CD4-positive, alpha-beta memory T cell (primary cell): ENCODE measurements around the gene PGLYRP4. TPM values are rescaled to one million over a fixed set of nuclear protein-coding genes. Genes with fewer than 3 reads are reported as not detected.

ENCODE experiments used
- CTCF ChIA-PET: fragments of 350-600 bp; sonication (Branson Sonifier 250); formaldehyde crosslinking; loops from one replicate; lab custom pipeline; 2021; ENCODE audit warnings: inconsistent platforms; ENCODE audit not compliant: partially characterized antibody; lab: Charles Lee
- POLR2A ChIA-PET: fragments of 350-600 bp; sonication (Branson Sonifier 250); formaldehyde crosslinking; loops from one replicate; lab custom pipeline; 2021; ENCODE audit not compliant: partially characterized antibody; lab: Charles Lee
- DNase-seq, 5 donors: peaks; one replicate each; pipeline versions ENCODE4 v3.0.0 to v3.0.0-alpha.2; 2020 to 2022; ENCODE audit warnings: mixed read lengths in 1 of 5
- H3K27ac ChIP-seq: one replicate; pipeline ENCODE4 v1.7.0; 2013; ENCODE audit warnings: low read depth, low read length
- H3K27me3 ChIP-seq: 2 replicates; pipeline ENCODE4 v1.7.0; 2013; ENCODE audit warnings: mild to moderate bottlenecking, low read length, moderate library complexity; ENCODE audit not compliant: insufficient read depth
- H3K36me3 ChIP-seq: 2 replicates; pipeline ENCODE4 v1.7.0; 2013; ENCODE audit warnings: mild to moderate bottlenecking, low read length, moderate library complexity; ENCODE audit not compliant: insufficient read depth
- H3K4me1 ChIP-seq: 2 replicates; pipeline ENCODE4 v1.7.0; 2013; ENCODE audit warnings: mild to moderate bottlenecking, low read length, moderate library complexity; ENCODE audit not compliant: insufficient read depth
- H3K4me3 ChIP-seq, 2 donors: one replicate each; pipeline ENCODE4 v1.7.0; 2013; ENCODE audit warnings: low read length in 2 of 2, mild to moderate bottlenecking in 1 of 2
- H3K9me3 ChIP-seq, 2 donors: one replicate each; pipeline ENCODE4 v1.7.0; 2013; ENCODE audit warnings: low read length in 2 of 2, control low read depth in 1 of 2; ENCODE audit not compliant: control insufficient read depth in 1 of 2
- H3K27ac Mint-ChIP-seq, 7 donors: one replicate each; pipeline ENCODE4 v1.8.0; 2020 to 2021; ENCODE audit warnings: mixed read lengths in 7 of 7, mild to moderate bottlenecking in 6 of 7, inconsistent platforms in 3 of 7, moderate library complexity in 3 of 7
- H3K27me3 Mint-ChIP-seq, 2 donors: one replicate each; pipeline ENCODE4 v1.8.0; 2020 to 2021; ENCODE audit warnings: mixed read lengths in 2 of 2
- H3K36me3 Mint-ChIP-seq, 2 donors: one replicate each; pipeline ENCODE4 v1.8.0; 2020 to 2021; ENCODE audit warnings: mixed read lengths in 2 of 2, inconsistent platforms in 1 of 2, mild to moderate bottlenecking in 1 of 2
- H3K4me1 Mint-ChIP-seq, 4 donors: one replicate each; pipeline ENCODE4 v1.8.0; 2020 to 2021; ENCODE audit warnings: mixed read lengths in 4 of 4, mild to moderate bottlenecking in 1 of 4
- H3K4me3 Mint-ChIP-seq, 8 donors: one replicate each; pipeline ENCODE4 v1.8.0; 2020 to 2021; ENCODE audit warnings: mixed read lengths in 8 of 8, mild to moderate bottlenecking in 7 of 8, moderate library complexity in 6 of 8, inconsistent platforms in 3 of 8
- H3K9me3 Mint-ChIP-seq, 8 donors: one replicate each; pipeline ENCODE4 v1.8.0; 2020 to 2021; ENCODE audit warnings: mixed read lengths in 8 of 8, mild to moderate bottlenecking in 5 of 8, inconsistent platforms in 3 of 8, moderate library complexity in 1 of 8
- intact Hi-C: fragments of 100-400 bp; cut with micrococcal nuclease; formaldehyde crosslinking; loops from one replicate; pipeline ENCODE4 v1.15.1; 2023
- polyA plus RNA-seq, 2 donors: library from polyadenylated mRNA; unstranded; fragments of 300-500 nt; fragmentation: Illumina TruSeq; gene quantifications; one replicate each; pipeline ENCODE4 v1.2.3, GENCODE V29; 2021
- total RNA-seq, 2 experiments: library from RNA; stranded (reverse); gene quantifications; one replicate each; pipeline ENCODE4 v1.2.3, GENCODE V29; 2021

Gene PGLYRP4
- total and polyA plus RNA-seq, 4 experiments from 2014 or later, result not detected

DNA sequence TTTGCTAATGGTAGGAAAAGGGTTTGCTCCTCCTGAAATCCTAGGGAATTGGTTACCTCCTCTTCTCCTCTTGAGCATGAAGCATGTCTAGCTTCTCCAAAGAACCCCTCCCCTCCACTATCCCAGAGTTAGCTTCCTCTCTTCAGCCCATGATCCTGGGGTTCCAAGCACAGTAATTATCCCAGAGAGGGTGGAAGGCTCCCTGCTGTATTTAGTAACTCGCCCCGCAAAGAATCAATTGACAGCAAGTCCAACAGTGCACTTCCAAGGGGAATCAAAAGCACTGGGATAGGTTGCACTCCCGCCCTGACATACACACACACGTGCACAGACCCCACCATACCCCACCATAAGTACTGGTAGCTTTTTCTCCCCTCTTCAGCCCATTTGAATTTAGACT, 39.1 kb upstream of the PGLYRP4 start:
- Mint-ChIP-seq H3K9me3 (peaks cover 0 to 3% (median 0%) of the 10 kb centered on the region in 8 donors), H3K27ac (peak overlapping the region in 1 of 7 donors; percentile 73), H3K27me3 (peaks cover 7 to 27% of the 10 kb centered on the region in 2 donors), H3K4me1 (peaks cover 0 to 1% (median 0%) of the 10 kb centered on the region in 4 donors), H3K4me3 (no peak overlapping the region), H3K36me3 (no peaks in the 10 kb centered on the region)
- H3K4me1 ChIP-seq, result no peaks in the 10 kb centered on the region
- POLR2A ChIA-PET, result no interaction called here
- no peaks in the 10 kb centered on the region for H3K36me3 ChIP-seq
- DNase-seq, result no peak
- peaks cover 4% of the 10 kb centered on the region for H3K27me3 ChIP-seq
- no peak overlapping the region for H3K4me3 ChIP-seq
- no peak overlapping the region for H3K27ac ChIP-seq
- CTCF ChIA-PET, result interaction anchor here (1.2 kb wide), 1 partner anchor 32 kb away, joined by 3 read pairs; no protein-coding TSS in a partner anchor
- H3K9me3 ChIP-seq, result no peaks in the 10 kb centered on the region
- intact Hi-C loops, result no loop called here

DNA sequence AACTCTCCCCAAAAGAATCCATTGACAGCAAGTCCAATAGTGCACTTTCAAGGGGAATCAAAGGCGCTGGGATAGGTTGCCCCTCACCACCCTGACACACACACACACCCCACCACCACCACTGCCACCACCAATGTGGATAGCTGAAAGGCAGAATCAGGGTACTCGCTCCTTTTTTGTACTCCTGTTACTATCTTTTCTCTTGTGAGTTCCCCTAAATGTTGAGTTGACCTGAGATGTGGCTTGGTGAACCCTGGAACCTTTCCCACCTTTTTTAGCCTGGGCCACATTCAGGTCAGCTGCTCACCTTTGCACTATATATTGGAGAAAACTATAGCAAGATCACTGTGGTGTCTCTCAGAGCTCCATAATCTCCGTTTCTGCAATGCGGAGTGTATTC, 38.4 kb upstream of the PGLYRP4 start:
- CTCF ChIA-PET, result interaction anchor here (1.2 kb wide), 1 partner anchor 31 kb away, joined by 3 read pairs; no protein-coding TSS in a partner anchor
- no peaks in the 10 kb centered on the region for H3K4me1 ChIP-seq

DNA sequence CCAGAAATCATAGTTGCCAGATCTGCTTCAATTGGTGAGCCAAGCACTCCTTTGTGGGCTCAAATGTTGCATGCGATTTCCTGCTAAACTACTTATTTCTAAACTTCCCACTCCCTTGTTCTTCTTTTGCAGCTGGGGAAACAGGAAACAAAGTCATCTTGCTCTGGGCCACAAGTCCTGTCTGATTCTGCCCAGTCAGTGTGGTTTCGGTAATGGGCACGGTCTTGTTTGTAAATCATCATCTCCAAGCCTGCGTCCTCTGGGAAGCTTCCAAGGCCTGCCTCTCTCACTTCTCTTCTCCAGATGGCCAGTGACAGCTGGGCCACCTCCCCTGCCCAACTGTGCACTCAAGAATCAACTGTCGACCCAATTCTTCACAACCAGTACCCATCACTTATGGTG, 37.9 kb upstream of the PGLYRP4 start:
- Histone ChIP-seq H3K27ac (no peak overlapping the region), H3K4me1 (no peaks in the 10 kb centered on the region), H3K36me3 (no peaks in the 10 kb centered on the region), H3K9me3 (peaks cover 0 to 3% of the 10 kb centered on the region in 2 donors), H3K4me3 (no peak overlapping the region), H3K27me3 (peaks cover 4% of the 10 kb centered on the region)
- peaks cover 0 to 4% of the 10 kb centered on the region in 2 donors for H3K36me3 Mint-ChIP-seq
- intact Hi-C loops, result no loop called here
- H3K9me3 Mint-ChIP-seq, result peaks cover 0 to 14% (median 9%) of the 10 kb centered on the region in 8 donors
- POLR2A ChIA-PET, result no interaction called here
- DNase-seq, result no peak
- H3K27me3 Mint-ChIP-seq, result peaks cover 11 to 34% of the 10 kb centered on the region in 2 donors
- H3K27ac Mint-ChIP-seq, result no peak overlapping the region
- H3K4me3 Mint-ChIP-seq, result no peak overlapping the region
- H3K4me1 Mint-ChIP-seq, result peaks cover 0 to 1% (median 0%) of the 10 kb centered on the region in 4 donors
- CTCF ChIA-PET, result interaction anchor here (1.2 kb wide), 1 partner anchor 31 kb away, joined by 3 read pairs; no protein-coding TSS in a partner anchor

More for the DNA sequence above, 38.4 kb upstream of the PGLYRP4 start:
- Mint-ChIP-seq H3K4me1 (peaks cover 0 to 1% (median 0%) of the 10 kb centered on the region in 4 donors), H3K27me3 (peaks cover 11 to 31% of the 10 kb centered on the region in 2 donors), H3K36me3 (no peaks in the 10 kb centered on the region), H3K27ac (no peak overlapping the region), H3K9me3 (peaks cover 0 to 9% (median 5%) of the 10 kb centered on the region in 8 donors), H3K4me3 (no peak overlapping the region)
- no peak for DNase-seq
- Histone ChIP-seq H3K9me3 (no peaks in the 10 kb centered on the region), H3K4me3 (no peak overlapping the region), H3K36me3 (no peaks in the 10 kb centered on the region), H3K27ac (no peak overlapping the region), H3K27me3 (peaks cover 4% of the 10 kb centered on the region)
- intact Hi-C loops, result no loop called here
- POLR2A ChIA-PET, result no interaction called here

DNA sequence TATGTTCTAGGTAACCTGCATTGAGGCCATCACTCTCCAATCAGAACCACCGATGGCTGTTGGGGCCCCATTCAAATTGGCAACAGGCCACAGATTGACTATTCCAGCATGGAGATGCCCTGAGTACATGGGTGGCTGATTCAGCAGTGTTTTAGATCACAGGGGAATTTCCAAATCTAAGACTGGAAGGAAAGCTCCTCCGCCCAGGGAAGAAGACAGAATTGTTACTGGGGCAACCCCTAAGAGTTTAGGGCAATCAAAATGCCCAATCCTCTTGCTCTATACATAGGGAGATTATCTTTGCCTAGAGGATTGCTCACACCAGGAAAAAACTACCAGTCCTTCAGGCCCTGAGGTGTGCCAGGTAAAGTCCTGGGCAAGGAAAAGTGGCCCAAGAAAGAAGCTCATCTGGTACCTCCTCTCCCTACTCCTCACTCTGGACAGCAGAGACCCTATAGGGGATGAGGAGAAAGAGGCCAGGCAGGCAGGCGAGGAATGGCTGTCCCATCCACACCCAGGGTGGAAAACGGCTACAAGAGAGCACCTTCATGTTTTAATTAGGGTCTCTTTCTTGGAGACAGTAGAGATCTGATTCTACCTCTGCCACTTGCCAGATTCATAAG, 36.4 kb upstream of the PGLYRP4 start:
- Histone ChIP-seq H3K36me3 (no peaks in the 10 kb centered on the region), H3K4me1 (no peaks in the 10 kb centered on the region), H3K27me3 (peaks cover 4% of the 10 kb centered on the region), H3K4me3 (no peak overlapping the region), H3K9me3 (peaks cover 0 to 3% of the 10 kb centered on the region in 2 donors), H3K27ac (no peak overlapping the region)
- CTCF ChIA-PET, result no interaction called here
- peaks cover 0 to 22% (median 14%) of the 10 kb centered on the region in 8 donors for H3K9me3 Mint-ChIP-seq
- peaks cover 0 to 5% of the 10 kb centered on the region in 2 donors for H3K36me3 Mint-ChIP-seq
- peaks cover 0 to 1% (median 0%) of the 10 kb centered on the region in 4 donors for H3K4me1 Mint-ChIP-seq
- H3K27me3 Mint-ChIP-seq, result peaks cover 11 to 35% of the 10 kb centered on the region in 2 donors
- no peak for DNase-seq
- POLR2A ChIA-PET, result no interaction called here
- intact Hi-C loops, result no loop called here
- H3K4me3 Mint-ChIP-seq, result no peak overlapping the region
- H3K27ac Mint-ChIP-seq, result no peak overlapping the region

DNA sequence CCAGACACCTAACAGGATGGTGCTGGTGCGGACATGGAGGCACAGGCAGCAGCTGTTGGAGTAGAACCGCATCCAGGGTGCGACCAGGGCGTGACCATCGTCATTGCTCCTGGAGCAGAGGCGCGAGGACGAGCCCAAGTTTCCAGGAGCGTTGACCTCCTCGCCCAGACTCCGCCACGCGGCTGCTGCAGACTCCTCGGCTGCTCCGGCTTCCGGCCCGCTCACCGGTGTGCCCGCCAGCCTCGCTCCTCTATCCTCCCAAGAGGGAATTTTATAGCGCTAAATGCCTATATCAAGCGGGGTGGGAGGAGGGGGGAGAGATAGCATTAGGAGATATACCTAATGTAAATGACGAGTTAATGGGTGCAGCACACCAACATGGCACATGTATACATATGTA, 32.1 kb upstream of the PGLYRP4 start:
- CTCF ChIA-PET, result no interaction called here
- H3K4me3 Mint-ChIP-seq, result no peak overlapping the region
- no peak overlapping the region for H3K27ac Mint-ChIP-seq

DNA sequence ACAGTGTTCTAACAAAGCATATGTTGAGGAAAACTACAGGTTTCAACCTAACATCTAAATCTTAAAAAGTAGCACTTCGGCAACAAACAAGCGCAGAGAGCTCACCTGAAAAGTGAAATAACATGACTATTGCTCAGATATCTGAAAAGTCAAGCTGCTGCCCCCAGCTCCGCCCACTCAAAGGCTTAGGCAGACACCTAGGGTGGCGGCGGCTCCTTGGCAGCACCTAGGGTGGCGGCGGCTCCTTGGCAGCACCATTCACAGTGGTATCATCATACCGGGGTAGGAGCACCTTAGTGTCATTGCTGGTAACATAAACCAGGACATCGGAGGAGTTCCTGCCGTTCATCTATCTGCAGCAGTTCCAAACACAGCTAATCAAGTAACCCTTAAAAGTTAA, 30.9 kb upstream of the PGLYRP4 start:
- Histone ChIP-seq H3K4me1 (no peaks in the 10 kb centered on the region), H3K36me3 (no peaks in the 10 kb centered on the region), H3K27ac (no peak overlapping the region), H3K9me3 (peaks cover 0 to 3% of the 10 kb centered on the region in 2 donors), H3K4me3 (no peak overlapping the region), H3K27me3 (no peaks in the 10 kb centered on the region)
- H3K4me1 Mint-ChIP-seq, result no peaks in the 10 kb centered on the region
- no peak for DNase-seq
- CTCF ChIA-PET, result no interaction called here
- peaks cover 21 to 31% of the 10 kb centered on the region in 2 donors for H3K27me3 Mint-ChIP-seq
- peaks cover 0 to 5% of the 10 kb centered on the region in 2 donors for H3K36me3 Mint-ChIP-seq
- intact Hi-C loops, result no loop called here
- POLR2A ChIA-PET, result no interaction called here
- no peak overlapping the region for H3K4me3 Mint-ChIP-seq
- H3K9me3 Mint-ChIP-seq, result peaks cover 0 to 26% (median 15%) of the 10 kb centered on the region in 8 donors
- H3K27ac Mint-ChIP-seq, result no peak overlapping the region

More for the DNA sequence above, 32.1 kb upstream of the PGLYRP4 start:
- POLR2A ChIA-PET, result no interaction called here
- H3K27me3 Mint-ChIP-seq, result peaks cover 20 to 33% of the 10 kb centered on the region in 2 donors
- Histone ChIP-seq H3K4me1 (no peaks in the 10 kb centered on the region), H3K27ac (no peak overlapping the region), H3K36me3 (no peaks in the 10 kb centered on the region), H3K4me3 (no peak overlapping the region), H3K27me3 (no peaks in the 10 kb centered on the region), H3K9me3 (peaks cover 0 to 3% of the 10 kb centered on the region in 2 donors)
- no peaks in the 10 kb centered on the region for H3K4me1 Mint-ChIP-seq
- H3K9me3 Mint-ChIP-seq, result peaks cover 0 to 26% (median 15%) of the 10 kb centered on the region in 8 donors
- intact Hi-C loops, result no loop called here
- DNase-seq, result no peak
- peaks cover 0 to 5% of the 10 kb centered on the region in 2 donors for H3K36me3 Mint-ChIP-seq

DNA sequence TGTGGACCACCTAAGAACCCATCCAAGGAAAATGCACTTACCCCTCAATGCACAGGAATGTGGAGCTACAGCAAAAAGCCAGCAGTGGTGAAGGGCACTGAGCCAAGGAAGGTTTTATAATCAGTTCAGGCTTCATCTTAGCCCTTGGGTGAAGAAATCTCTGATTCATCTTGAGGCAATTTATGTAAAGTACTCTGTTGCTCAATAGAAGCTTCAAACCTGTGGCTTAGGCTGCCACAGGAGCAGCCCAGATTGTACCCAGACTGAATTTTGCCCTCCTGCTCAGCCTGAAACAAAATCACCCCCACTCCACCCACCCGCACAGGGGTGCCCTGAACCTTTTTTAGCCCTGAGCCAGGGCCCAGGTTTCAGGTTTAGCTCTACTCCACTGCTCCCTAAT, 26.9 kb upstream of the PGLYRP4 start, which contains the start of gene S100A12:
TSS of gene S100A12 (minus strand) at position 111 of the 400 bp plus-strand sequence. CDS start 1,029 bp downstream, outside the sequence.
- no peaks in the 10 kb centered on the region for H3K36me3 Mint-ChIP-seq
- intact Hi-C loops, result no loop called here
- no peak for DNase-seq
- no peak within 1 kb of the TSS for H3K4me3 Mint-ChIP-seq
- Histone ChIP-seq H3K27me3 (no peaks in the 10 kb centered on the region), H3K9me3 (no peaks in the 10 kb centered on the region), H3K4me3 (no peak within 1 kb of the TSS), H3K36me3 (no peaks in the 10 kb centered on the region), H3K4me1 (no peaks in the 10 kb centered on the region), H3K27ac (no peak within 1 kb of the TSS)
- ChIA-PET CTCF (interaction anchor here (1.0 kb wide), 1 partner anchor 22 kb away, joined by 3 read pairs; no protein-coding TSS in a partner anchor), POLR2A (no interaction called here)
- H3K9me3 Mint-ChIP-seq, result peaks cover 0 to 5% (median 0%) of the 10 kb centered on the region in 8 donors
- H3K4me1 Mint-ChIP-seq, result no peaks in the 10 kb centered on the region
- no peak within 1 kb of the TSS for H3K27ac Mint-ChIP-seq
- H3K27me3 Mint-ChIP-seq, result peaks cover 16 to 21% of the 10 kb centered on the region in 2 donors
